ENCODE data around the gene LGI4.

- TF ChIP-seq CTCF (IDR thresholded peaks at IDR 0.05) (no peak), POLR2A (IDR thresholded peaks at IDR 0.05) (no peak)
These were observed 26.0 kb upstream of the LGI4 start for GRCh38 chr19:35160629-35161433.
